Measurements from ENCODE around the gene UBE2Z. TPM values are rescaled to one million over a fixed set of nuclear protein-coding genes. Genes with fewer than 3 reads are reported as not detected.

Gene UBE2Z
- total RNA-seq, 1 donor from 2014 or later = 60.0 TPM

GRCh38 chr17:48960834-48961515 lies 52.8 kb downstream of the UBE2Z start:
- no peak for DNase-seq

- DNase-seq = no peak
Measured at GRCh38 chr17:48961516-48962233, 53.5 kb downstream of the UBE2Z start.

GRCh38 chr17:48970224-48970623 lies 62.0 kb downstream of the UBE2Z start:
- no peak for DNase-seq

- no peak for DNase-seq
Measured at GRCh38 chr17:48970865-48971687, 62.9 kb downstream of the UBE2Z start.

- DNase-seq = no peak
Measured at GRCh38 chr17:48972749-48973097, 64.5 kb downstream of the UBE2Z start.

GRCh38 chr17:48973806-48974205 lies 65.6 kb downstream of the UBE2Z start:
- DNase-seq = no peak

Small RNAs within 50 kb of the gene (small RNA-seq; reads per million reads assigned to genes)
- gene AC068531.1 = not detected
- gene RF00263 = not detected
- gene RF01210 = not detected
- gene RNU1-42P = 0.17 reads per million

Other genes starting within 250 kb of the UBE2Z start
- not detected for gene PRAC1, start 185.9 kb upstream of the UBE2Z start, total RNA-seq
- not detected for gene PRAC2, start 185.2 kb upstream of the UBE2Z start, total RNA-seq
- 0.16 TPM for gene HOXB13, start 179.7 kb upstream of the UBE2Z start, total RNA-seq
- gene TTLL6, start 91.2 kb upstream of the UBE2Z start, total RNA-seq = 0.16 TPM
- 17.9 TPM for gene CALCOCO2, start 77.4 kb upstream of the UBE2Z start, total RNA-seq
- gene ATP5MC1, start 15.6 kb upstream of the UBE2Z start, total RNA-seq = 19.0 TPM
- 38.4 TPM for gene SNF8, start 36.4 kb downstream of the UBE2Z start, total RNA-seq
- not detected for gene GIP, start 60.2 kb downstream of the UBE2Z start, total RNA-seq
- 1.9 TPM for gene IGF2BP1, start 89.0 kb downstream of the UBE2Z start, total RNA-seq
- not detected for gene B4GALNT2, start 224.4 kb downstream of the UBE2Z start, total RNA-seq